Lung (tissue), 12 donors: ENCODE data around the gene GHR. TPM values are rescaled to one million over a fixed set of nuclear protein-coding genes. Genes with fewer than 3 reads are reported as not detected.

Experiments
- ATAC-seq: fragments of 200-7000 bp; cut with Tn5 transposase; one replicate; pipeline ENCODE4 v1.9.1; 2020; ENCODE audit warnings: moderate number of reproducible peaks; ENCODE audit not compliant: insufficient read depth, low FRiP score
- DNase-seq, 3 donors: peaks; one replicate each; pipeline ENCODE4 v3.0.0-alpha.2; 2013 to 2017
- H3K27ac ChIP-seq, 2 donors: one replicate each; pipeline ENCODE4 v1.5.1; 2013; ENCODE audit warnings: mild to moderate bottlenecking in 2 of 2, moderate library complexity in 2 of 2, control low read depth in 1 of 2, inconsistent platforms in 1 of 2, low read depth in 1 of 2, low read length in 1 of 2
- H3K27me3 ChIP-seq, 3 donors: one replicate each; pipeline ENCODE4 v1.5.1; 2013; ENCODE audit warnings: low read length in 2 of 3; ENCODE audit not compliant: control insufficient read depth in 3 of 3, insufficient read depth in 3 of 3
- H3K36me3 ChIP-seq, 4 donors: one replicate each; pipeline ENCODE4 v1.5.1; 2013; ENCODE audit warnings: low read length in 4 of 4, mild to moderate bottlenecking in 1 of 4, moderate library complexity in 1 of 4; ENCODE audit not compliant: control insufficient read depth in 4 of 4, insufficient read depth in 4 of 4
- H3K4me1 ChIP-seq, 5 donors: one replicate each; pipeline ENCODE4 v1.5.1; 2013; ENCODE audit warnings: low read length in 5 of 5, mild to moderate bottlenecking in 2 of 5, moderate library complexity in 1 of 5; ENCODE audit not compliant: control insufficient read depth in 5 of 5, insufficient read depth in 5 of 5
- H3K4me3 ChIP-seq: one replicate; pipeline ENCODE4 v1.5.1; 2013; ENCODE audit warnings: mild to moderate bottlenecking, control low read depth, moderate library complexity
- H3K9ac ChIP-seq, 2 donors: one replicate each; pipeline ENCODE4 v1.5.1; 2013; ENCODE audit warnings: low read length in 2 of 2, control low read depth in 1 of 2; ENCODE audit not compliant: insufficient read depth in 1 of 2
- H3K9me3 ChIP-seq, 4 donors: one replicate each; pipeline ENCODE4 v1.5.1; 2013; ENCODE audit warnings: low read length in 3 of 4, mild to moderate bottlenecking in 1 of 4, moderate library complexity in 1 of 4; ENCODE audit not compliant: control insufficient read depth in 4 of 4, insufficient read depth in 3 of 4
- CTCF ChIP-seq: IDR thresholded peaks from 2 replicates; pipeline ENCODE4 v1.5.1; 2012; ENCODE audit warnings: mild to moderate bottlenecking; ENCODE audit errors: control extremely low read depth, extremely low read depth
- WGBS, 2 donors: extraction: QIAGEN DNeasy Blood & Tissue Kit; methylation state at CpG; one replicate each; pipeline ENCODE4 v1.1.7; 2013; 5-methylcytosine and 5-hydroxymethylcytosine counted together
- polyA plus RNA-seq, 2 donors: library from polyadenylated mRNA; stranded (reverse); fragments of 200-250 nt; gene quantifications; one replicate each; pipeline ENCODE4 v1.2.1, GENCODE V29; 2013
- total RNA-seq, 2 donors: library from RNA; depleted of rRNA in 1 of 2; stranded (reverse); fragments of >200 nt in 1 of 2; gene quantifications; one replicate each; pipeline ENCODE4 v1.2.1, GENCODE V29; 2014 to 2021
- donor health status: control.
- donor health status: control.
- donor health status: Bipolar disorder and iron deficiency.
- donor health status: healthy.
- donor health status: DM: yes; HTN: yes; CAD: no.

The GHR gene
- total and polyA plus RNA-seq, 4 donors, result 0.98 to 23.8 (median 3.2) TPM

GRCh38 chr5:42496397-42497156, 73.3 kb downstream of the GHR start:
- Histone ChIP-seq H3K36me3 (no peaks in the 10 kb centered on the region), H3K9me3 (no peaks in the 10 kb centered on the region), H3K4me1 (peaks cover 0 to 43% (median 5%) of the 10 kb centered on the region in 5 donors), H3K4me3 (no peak overlapping the region), H3K9ac (no peak overlapping the region), H3K27ac (no peak overlapping the region), H3K27me3 (no peaks in the 10 kb centered on the region)
- no peak for DNase-seq
- 84 to 85% methylated on average over 4 of the region's 4 CpGs for WGBS, 2 donors
- TF ChIP-seq CTCF, result no peak
- no peak for ATAC-seq

- 73 to 83% methylated on average over 1 of the region's 1 CpG for WGBS, 2 donors
- ATAC-seq, result no peak
Measured at GRCh38 chr5:42498000-42498399, 74.8 kb downstream of the GHR start.

GRCh38 chr5:42499016-42499415, 75.8 kb downstream of the GHR start:
- Histone ChIP-seq H3K9me3 (no peaks in the 10 kb centered on the region), H3K4me1 (peaks cover 0 to 48% (median 5%) of the 10 kb centered on the region in 5 donors), H3K27me3 (no peaks in the 10 kb centered on the region), H3K36me3 (no peaks in the 10 kb centered on the region), H3K4me3 (no peak overlapping the region), H3K9ac (no peak overlapping the region), H3K27ac (no peak overlapping the region)
- DNase-seq (no peak), ATAC-seq (no peak)
- TF ChIP-seq CTCF, result no peak
- 60 to 70% methylated on average over 3 of the region's 3 CpGs for WGBS, 2 donors

More at GRCh38 chr5:42498000-42498399, 74.8 kb downstream of the GHR start:
- H3K9me3 ChIP-seq, result no peaks in the 10 kb centered on the region
- H3K4me1 ChIP-seq, result peaks cover 0 to 42% (median 5%) of the 10 kb centered on the region in 5 donors
- TF ChIP-seq CTCF, result no peak
- H3K27me3 ChIP-seq, result no peaks in the 10 kb centered on the region
- no peak for DNase-seq
- no peak overlapping the region for H3K4me3 ChIP-seq
- H3K36me3 ChIP-seq, result no peaks in the 10 kb centered on the region
- no peak overlapping the region for H3K9ac ChIP-seq
- no peak overlapping the region for H3K27ac ChIP-seq
